Right renal cortex interstitium (tissue), 3 donors: ENCODE results near the gene NEK6. TPM values are rescaled to one million over a fixed set of nuclear protein-coding genes. Genes with fewer than 3 reads are reported as not detected.

Experiments
- DNase-seq, 3 donors: peaks; one replicate each; pipeline ENCODE4 v3.0.0-alpha.2; 2013; ENCODE audit warnings: low read depth in 3 of 3, low spot score in 2 of 3
- polyA plus RNA-seq, 3 donors: library from polyadenylated mRNA; unstranded; fragments of 120-200 nt; gene quantifications; one replicate each; pipeline ENCODE4 v1.2.1, GENCODE V29; 2013; ENCODE audit not compliant: insufficient read length in 3 of 3

The NEK6 gene
- polyA plus RNA-seq, 3 donors = 26.9 to 32.8 (median 27.9) TPM

- no peak for DNase-seq
Observed at GRCh38 chr9:124312290-124313265, 54.8 kb downstream of the NEK6 start.

- DNase-seq = no peak
Observed at GRCh38 chr9:124313940-124314339, 56.2 kb downstream of the NEK6 start.

- no peak for DNase-seq
Observed at GRCh38 chr9:124315882-124316281, 58.1 kb downstream of the NEK6 start.

GRCh38 chr9:124320062-124320973, 62.6 kb downstream of the NEK6 start:
- DNase-seq = peak in 1 of 3 donors; percentile 40

GRCh38 chr9:124321416-124321815, 63.7 kb downstream of the NEK6 start:
- DNase-seq = no peak

GRCh38 chr9:124321935-124322334, 64.2 kb downstream of the NEK6 start:
- no peak for DNase-seq

GRCh38 chr9:124322618-124323432, 65.1 kb downstream of the NEK6 start:
- no peak for DNase-seq

- DNase-seq = no peak
Observed at GRCh38 chr9:124323904-124324303, 66.2 kb downstream of the NEK6 start.

- no peak for DNase-seq
Observed at GRCh38 chr9:124325816-124326215, 68.1 kb downstream of the NEK6 start.

GRCh38 chr9:124326378-124326777, 68.6 kb downstream of the NEK6 start:
- DNase-seq = no peak

- DNase-seq = no peak
Observed at GRCh38 chr9:124327491-124327890, 69.7 kb downstream of the NEK6 start.

- no peak for DNase-seq
Observed at GRCh38 chr9:124328285-124328684, 70.5 kb downstream of the NEK6 start.

- no peak for DNase-seq
Observed at GRCh38 chr9:124329206-124329792, 71.5 kb downstream of the NEK6 start.

GRCh38 chr9:124330011-124330697, 72.4 kb downstream of the NEK6 start:
- DNase-seq = no peak

- DNase-seq = no peak
Observed at GRCh38 chr9:124331580-124331979, 73.8 kb downstream of the NEK6 start.

- no peak for DNase-seq
Observed at GRCh38 chr9:124332361-124333202, 74.8 kb downstream of the NEK6 start.

- no peak for DNase-seq
Observed at GRCh38 chr9:124333203-124333579, 75.4 kb downstream of the NEK6 start.

GRCh38 chr9:124334568-124335319, 77.0 kb downstream of the NEK6 start:
- DNase-seq = no peak
